ENCODE data around the gene ANKK1. TPM values are rescaled to one million over a fixed set of nuclear protein-coding genes. Genes with fewer than 3 reads are reported as not detected.

ANKK1 gene
- total RNA-seq, 1 donor from 2014 or later = not detected

DNA sequence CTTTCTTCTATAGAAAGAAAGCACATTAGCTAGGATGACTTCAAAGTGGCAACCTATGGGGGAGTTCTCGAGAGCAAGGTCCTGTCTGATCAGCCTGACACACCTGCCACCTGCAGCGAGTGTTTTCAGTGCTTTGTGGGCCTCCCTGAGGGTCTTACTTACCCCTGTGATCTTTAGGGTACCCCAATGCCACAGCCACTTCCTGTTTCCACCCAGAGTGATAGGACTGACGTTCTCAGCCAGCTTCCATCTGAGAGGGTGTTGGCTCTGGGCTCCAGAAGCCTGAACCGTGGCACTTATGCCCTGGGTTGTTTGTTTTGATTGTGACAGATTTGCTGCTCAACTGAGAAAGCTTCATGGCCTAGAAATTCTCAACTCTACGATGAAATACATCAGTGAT is 21.7 kb upstream of the ANKK1 start:
- no peak overlapping the region for H2AFZ ChIP-seq (ENCODE audit: low read depth, low read length)
- Mint-ChIP-seq H3K4me1 (ENCODE audit: low read depth, unreplicated experiment) (peaks cover 3% of the 10 kb centered on the region), H3K9me3 (ENCODE audit: unreplicated experiment) (no peaks in the 10 kb centered on the region), H3K27me3 (ENCODE audit: low read depth, unreplicated experiment) (peaks cover 8% of the 10 kb centered on the region), H3K4me3 (ENCODE audit: unreplicated experiment) (no peak overlapping the region), H3K36me3 (ENCODE audit: low read depth, unreplicated experiment) (peaks cover 15% of the 10 kb centered on the region), H3K27ac (ENCODE audit: unreplicated experiment) (no peak overlapping the region)
- no peaks in the 10 kb centered on the region for H4K20me1 ChIP-seq (ENCODE audit: insufficient read depth, low read length)
- H3K27me3 ChIP-seq (ENCODE audit: insufficient read depth, low read length) = no peaks in the 10 kb centered on the region
- H3K27ac ChIP-seq (ENCODE audit: low read depth, low read length) = no peak overlapping the region
- DNase-seq (ENCODE audit: low read depth) = no peak
- no peak overlapping the region for H3K4me2 ChIP-seq (ENCODE audit: low read length)
- no peaks in the 10 kb centered on the region for H3K4me1 ChIP-seq (ENCODE audit: insufficient read depth, low read length)
- no peak overlapping the region for H3K9ac ChIP-seq (ENCODE audit: low read length)
- H3K9me3 ChIP-seq (ENCODE audit: insufficient read depth, low read depth, low read length) = no peaks in the 10 kb centered on the region
- TF ChIP-seq, protein P1, sequence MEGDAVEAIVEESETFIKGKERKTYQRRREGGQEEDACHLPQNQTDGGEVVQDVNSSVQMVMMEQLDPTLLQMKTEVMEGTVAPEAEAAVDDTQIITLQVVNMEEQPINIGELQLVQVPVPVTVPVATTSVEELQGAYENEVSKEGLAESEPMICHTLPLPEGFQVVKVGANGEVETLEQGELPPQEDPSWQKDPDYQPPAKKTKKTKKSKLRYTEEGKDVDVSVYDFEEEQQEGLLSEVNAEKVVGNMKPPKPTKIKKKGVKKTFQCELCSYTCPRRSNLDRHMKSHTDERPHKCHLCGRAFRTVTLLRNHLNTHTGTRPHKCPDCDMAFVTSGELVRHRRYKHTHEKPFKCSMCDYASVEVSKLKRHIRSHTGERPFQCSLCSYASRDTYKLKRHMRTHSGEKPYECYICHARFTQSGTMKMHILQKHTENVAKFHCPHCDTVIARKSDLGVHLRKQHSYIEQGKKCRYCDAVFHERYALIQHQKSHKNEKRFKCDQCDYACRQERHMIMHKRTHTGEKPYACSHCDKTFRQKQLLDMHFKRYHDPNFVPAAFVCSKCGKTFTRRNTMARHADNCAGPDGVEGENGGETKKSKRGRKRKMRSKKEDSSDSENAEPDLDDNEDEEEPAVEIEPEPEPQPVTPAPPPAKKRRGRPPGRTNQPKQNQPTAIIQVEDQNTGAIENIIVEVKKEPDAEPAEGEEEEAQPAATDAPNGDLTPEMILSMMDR (IDR thresholded peaks at IDR 0.05; ENCODE audit: insufficient read depth, low read depth, low read length) = no peak
- no peak for TF ChIP-seq EZH2 (IDR thresholded peaks at IDR 0.05; ENCODE audit: insufficient read depth, low read length)
- H3K79me2 ChIP-seq (ENCODE audit: insufficient read depth, low read length) = no peaks in the 10 kb centered on the region
- no peaks in the 10 kb centered on the region for H3K36me3 ChIP-seq (ENCODE audit: insufficient read depth, low read length)
- no peak overlapping the region for H3K4me3 ChIP-seq (ENCODE audit: insufficient read depth, low read depth, low read length)
- no peak for FAIRE-seq

DNA sequence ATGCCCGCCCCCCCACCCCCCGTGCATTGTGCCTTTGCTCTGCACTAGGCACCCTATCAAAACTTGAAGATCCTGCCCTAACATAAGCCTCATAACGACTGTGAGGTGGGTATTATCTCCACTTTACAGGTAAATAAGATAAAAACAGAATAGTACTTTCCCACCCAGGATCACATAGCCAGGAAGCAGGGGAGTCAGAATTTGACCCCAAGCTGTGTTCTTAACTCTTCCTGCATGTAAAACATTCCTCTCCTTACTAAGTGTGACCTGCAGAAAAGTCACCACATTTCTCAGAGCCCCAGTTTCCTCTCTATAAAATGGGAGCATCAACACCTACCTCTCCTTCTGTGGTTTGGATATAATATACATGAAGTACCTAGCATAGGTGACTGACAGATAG is 18.2 kb upstream of the ANKK1 start:
- TF ChIP-seq, protein P1 (IDR thresholded peaks at IDR 0.05; ENCODE audit: insufficient read depth, low read depth, low read length) = no peak
- TF ChIP-seq EZH2 (IDR thresholded peaks at IDR 0.05; ENCODE audit: insufficient read depth, low read length) = no peak
- Histone ChIP-seq H3K4me2 (ENCODE audit: low read length) (no peak overlapping the region), H3K9me3 (ENCODE audit: insufficient read depth, low read depth, low read length) (no peaks in the 10 kb centered on the region), H3K4me3 (ENCODE audit: insufficient read depth, low read depth, low read length) (no peak overlapping the region), H3K27me3 (ENCODE audit: insufficient read depth, low read length) (no peaks in the 10 kb centered on the region), H2AFZ (ENCODE audit: low read depth, low read length) (no peak overlapping the region), H3K4me1 (ENCODE audit: insufficient read depth, low read length) (peaks cover 3% of the 10 kb centered on the region), H3K79me2 (ENCODE audit: insufficient read depth, low read length) (no peaks in the 10 kb centered on the region), H3K27ac (ENCODE audit: low read depth, low read length) (no peak overlapping the region), H3K36me3 (ENCODE audit: insufficient read depth, low read length) (no peaks in the 10 kb centered on the region), H4K20me1 (ENCODE audit: insufficient read depth, low read length) (no peaks in the 10 kb centered on the region), H3K9ac (ENCODE audit: low read length) (no peak overlapping the region)
- Mint-ChIP-seq H3K9me3 (ENCODE audit: unreplicated experiment) (peaks cover 2% of the 10 kb centered on the region), H3K4me3 (ENCODE audit: unreplicated experiment) (no peak overlapping the region), H3K4me1 (ENCODE audit: low read depth, unreplicated experiment) (peaks cover 10% of the 10 kb centered on the region), H3K36me3 (ENCODE audit: low read depth, unreplicated experiment) (peaks cover 7% of the 10 kb centered on the region), H3K27ac (ENCODE audit: unreplicated experiment) (no peak overlapping the region), H3K27me3 (ENCODE audit: low read depth, unreplicated experiment) (peaks cover 5% of the 10 kb centered on the region)
- no peak for FAIRE-seq
- no peak for DNase-seq (ENCODE audit: low read depth)

GRCh38 chr11:113370634-113371033 is 16.9 kb upstream of the ANKK1 start:
- Histone ChIP-seq H3K9me3 (ENCODE audit: insufficient read depth, low read depth, low read length) (no peaks in the 10 kb centered on the region), H3K4me2 (ENCODE audit: low read length) (no peak overlapping the region), H3K4me3 (ENCODE audit: insufficient read depth, low read depth, low read length) (no peak overlapping the region), H2AFZ (ENCODE audit: low read depth, low read length) (no peak overlapping the region), H3K27me3 (ENCODE audit: insufficient read depth, low read length) (no peaks in the 10 kb centered on the region), H3K79me2 (ENCODE audit: insufficient read depth, low read length) (no peaks in the 10 kb centered on the region), H3K36me3 (ENCODE audit: insufficient read depth, low read length) (no peaks in the 10 kb centered on the region), H3K4me1 (ENCODE audit: insufficient read depth, low read length) (peaks cover 3% of the 10 kb centered on the region), H3K27ac (ENCODE audit: low read depth, low read length) (no peak overlapping the region), H4K20me1 (ENCODE audit: insufficient read depth, low read length) (no peaks in the 10 kb centered on the region), H3K9ac (ENCODE audit: low read length) (no peak overlapping the region)
- no peak for DNase-seq (ENCODE audit: low read depth)
- Mint-ChIP-seq H3K27ac (ENCODE audit: unreplicated experiment) (no peak overlapping the region), H3K4me3 (ENCODE audit: unreplicated experiment) (no peak overlapping the region), H3K4me1 (ENCODE audit: low read depth, unreplicated experiment) (peaks cover 10% of the 10 kb centered on the region), H3K27me3 (ENCODE audit: low read depth, unreplicated experiment) (peaks cover 5% of the 10 kb centered on the region), H3K9me3 (ENCODE audit: unreplicated experiment) (peaks cover 2% of the 10 kb centered on the region), H3K36me3 (ENCODE audit: low read depth, unreplicated experiment) (peaks cover 2% of the 10 kb centered on the region)
- FAIRE-seq = no peak
- TF ChIP-seq EZH2 (IDR thresholded peaks at IDR 0.05; ENCODE audit: insufficient read depth, low read length) = no peak
- TF ChIP-seq, protein P1 (IDR thresholded peaks at IDR 0.05; ENCODE audit: insufficient read depth, low read depth, low read length) = no peak
